Tibial nerve (tissue), 4 donors: ENCODE data around the gene LGALS7B.

Source experiments
- CTCF ChIP-seq, 5 experiments: fragments of 200-600 bp in 3 of 5; fragments of 450-650 bp in 2 of 5; sonication (generic) in 3 of 5; IDR thresholded peaks; one replicate each; pipeline ENCODE4 v1.5.1; 2016 to 2019; ENCODE audit warnings: antibody characterized with exemption in 5 of 5, mild to moderate bottlenecking in 3 of 5, moderate library complexity in 2 of 5
- EP300 ChIP-seq, 2 donors: sonication (generic); formaldehyde crosslinking; IDR thresholded peaks; one replicate each; pipeline ENCODE4 v1.6.1; 2017; ENCODE audit warnings: antibody characterized with exemption in 2 of 2, mild to moderate bottlenecking in 1 of 2
- POLR2A ChIP-seq, 2 donors: fragments of 450-650 bp; IDR thresholded peaks; one replicate each; pipeline ENCODE4 v1.6.1; 2017; ENCODE audit warnings: antibody characterized with exemption in 2 of 2, mild to moderate bottlenecking in 2 of 2, moderate library complexity in 2 of 2

- TF ChIP-seq CTCF (IDR thresholded peaks at IDR 0.05) (no peak), POLR2A (IDR thresholded peaks at IDR 0.05) (no peak), EP300 (IDR thresholded peaks at IDR 0.05) (no peak)
These were observed 24.3 kb downstream of the LGALS7B start for GRCh38 chr19:38813323-38813722.
